Central memory CD8-positive, alpha-beta T cell (primary cell): Measurements from ENCODE around the gene ACBD4.

Source experiments
- ATAC-seq: fragments of 150-1000 bp; cut with Tn5 transposase; replicated peaks from 2 replicates; pipeline ENCODE4 v1.10.0; 2022; ENCODE audit warnings: mild to moderate bottlenecking, moderate FRiP score, moderate number of reproducible peaks; ENCODE audit not compliant: poor library complexity, severe bottlenecking; ENCODE audit errors: extremely low read depth
- DNase-seq, 2 donors: peaks; one replicate each; pipeline ENCODE4 v3.0.0; 2021; ENCODE audit warnings: low spot score in 2 of 2
- H3K27ac Mint-ChIP-seq: one replicate; pipeline ENCODE4 v1.8.0; 2022; ENCODE audit warnings: low read depth, mild to moderate bottlenecking, moderate library complexity, mixed read lengths
- H3K27me3 Mint-ChIP-seq: one replicate; pipeline ENCODE4 v1.8.0; 2022; ENCODE audit warnings: mixed read lengths
- H3K36me3 Mint-ChIP-seq: one replicate; pipeline ENCODE4 v1.8.0; 2022; ENCODE audit warnings: mild to moderate bottlenecking, moderate library complexity, mixed read lengths; ENCODE audit not compliant: insufficient read depth
- H3K4me1 Mint-ChIP-seq: one replicate; pipeline ENCODE4 v1.8.0; 2022; ENCODE audit warnings: mixed read lengths
- H3K4me3 Mint-ChIP-seq: one replicate; pipeline ENCODE4 v1.8.0; 2022; ENCODE audit warnings: mild to moderate bottlenecking, moderate library complexity, mixed read lengths
- H3K9me3 Mint-ChIP-seq: one replicate; pipeline ENCODE4 v1.8.0; 2022; ENCODE audit warnings: mixed read lengths

ACBD4 gene

GRCh38 chr17:45164734-45165269 is 29.3 kb downstream of the ACBD4 start:
- Mint-ChIP-seq H3K36me3 (peaks cover 14% of the 10 kb centered on the region), H3K27ac (no peak overlapping the region), H3K9me3 (no peaks in the 10 kb centered on the region), H3K4me1 (peaks cover 25% of the 10 kb centered on the region), H3K4me3 (no peak overlapping the region), H3K27me3 (no peaks in the 10 kb centered on the region)
- DNase-seq (no peak), ATAC-seq (no peak)

GRCh38 chr17:45168991-45169752 is 33.7 kb downstream of the ACBD4 start:
- Mint-ChIP-seq H3K4me1 (peaks cover 26% of the 10 kb centered on the region), H3K9me3 (no peaks in the 10 kb centered on the region), H3K27me3 (no peaks in the 10 kb centered on the region), H3K36me3 (peaks cover 2% of the 10 kb centered on the region), H3K27ac (no peak overlapping the region), H3K4me3 (no peak overlapping the region)
- DNase-seq (no peak), ATAC-seq (no peak)

GRCh38 chr17:45170280-45170930 is 34.9 kb downstream of the ACBD4 start:
- DNase-seq, result no peak
- H3K4me1 Mint-ChIP-seq, result peaks cover 21% of the 10 kb centered on the region
- H3K4me3 Mint-ChIP-seq, result no peak overlapping the region
- H3K27ac Mint-ChIP-seq, result peak overlapping the region; percentile 29
- H3K27me3 Mint-ChIP-seq, result no peaks in the 10 kb centered on the region
- peaks cover 2% of the 10 kb centered on the region for H3K36me3 Mint-ChIP-seq
- ATAC-seq, result peak; percentile 41
- no peaks in the 10 kb centered on the region for H3K9me3 Mint-ChIP-seq

- ATAC-seq (no peak), DNase-seq (no peak)
- no peaks in the 10 kb centered on the region for H3K9me3 Mint-ChIP-seq
- H3K27ac Mint-ChIP-seq, result peak overlapping the region; percentile 29
- peak overlapping the region; percentile 54 for H3K4me3 Mint-ChIP-seq
- H3K36me3 Mint-ChIP-seq, result peaks cover 2% of the 10 kb centered on the region
- H3K27me3 Mint-ChIP-seq, result no peaks in the 10 kb centered on the region
- peaks cover 20% of the 10 kb centered on the region for H3K4me1 Mint-ChIP-seq
These were observed 35.4 kb downstream of the ACBD4 start for GRCh38 chr17:45170931-45171337.

GRCh38 chr17:45171338-45172231 is 36.1 kb downstream of the ACBD4 start:
- DNase-seq (no peak), ATAC-seq (no peak)
- no peaks in the 10 kb centered on the region for H3K9me3 Mint-ChIP-seq
- H3K4me1 Mint-ChIP-seq, result peaks cover 20% of the 10 kb centered on the region
- no peaks in the 10 kb centered on the region for H3K27me3 Mint-ChIP-seq
- peak overlapping the region; percentile 54 for H3K4me3 Mint-ChIP-seq
- peak overlapping the region; percentile 29 for H3K27ac Mint-ChIP-seq
- peaks cover 2% of the 10 kb centered on the region for H3K36me3 Mint-ChIP-seq

GRCh38 chr17:45172232-45172540 is 36.7 kb downstream of the ACBD4 start:
- no peak for ATAC-seq

GRCh38 chr17:45172541-45173286 is 37.2 kb downstream of the ACBD4 start:
- H3K9me3 Mint-ChIP-seq, result no peaks in the 10 kb centered on the region
- H3K4me1 Mint-ChIP-seq, result peaks cover 20% of the 10 kb centered on the region
- H3K36me3 Mint-ChIP-seq, result peaks cover 2% of the 10 kb centered on the region
- H3K27me3 Mint-ChIP-seq, result no peaks in the 10 kb centered on the region
- DNase-seq, result no peak
- H3K27ac Mint-ChIP-seq, result peak overlapping the region; percentile 64
- peak; percentile 69 for ATAC-seq
- H3K4me3 Mint-ChIP-seq, result peak overlapping the region; percentile 71

More at GRCh38 chr17:45172232-45172540, 36.7 kb downstream of the ACBD4 start:
- Mint-ChIP-seq H3K36me3 (peaks cover 2% of the 10 kb centered on the region), H3K9me3 (no peaks in the 10 kb centered on the region), H3K4me3 (peak overlapping the region; percentile 71), H3K27me3 (no peaks in the 10 kb centered on the region), H3K4me1 (peaks cover 20% of the 10 kb centered on the region), H3K27ac (no peak overlapping the region)
- DNase-seq, result no peak

GRCh38 chr17:45175759-45176115 is 40.2 kb downstream of the ACBD4 start:
- H3K4me1 Mint-ChIP-seq, result peaks cover 17% of the 10 kb centered on the region
- H3K4me3 Mint-ChIP-seq, result no peak overlapping the region
- no peaks in the 10 kb centered on the region for H3K9me3 Mint-ChIP-seq
- H3K36me3 Mint-ChIP-seq, result peaks cover 2% of the 10 kb centered on the region
- no peaks in the 10 kb centered on the region for H3K27me3 Mint-ChIP-seq
- ATAC-seq (no peak), DNase-seq (no peak)
- H3K27ac Mint-ChIP-seq, result no peak overlapping the region

- H3K9me3 Mint-ChIP-seq, result no peaks in the 10 kb centered on the region
- peaks cover 2% of the 10 kb centered on the region for H3K36me3 Mint-ChIP-seq
- H3K27me3 Mint-ChIP-seq, result no peaks in the 10 kb centered on the region
- no peak for ATAC-seq
- H3K4me3 Mint-ChIP-seq, result no peak overlapping the region
- H3K4me1 Mint-ChIP-seq, result peaks cover 8% of the 10 kb centered on the region
- no peak for DNase-seq
- no peak overlapping the region for H3K27ac Mint-ChIP-seq
These were observed 42.1 kb downstream of the ACBD4 start for GRCh38 chr17:45177563-45177962.

- Mint-ChIP-seq H3K27me3 (no peaks in the 10 kb centered on the region), H3K4me1 (no peaks in the 10 kb centered on the region), H3K27ac (no peak overlapping the region), H3K4me3 (no peak overlapping the region), H3K36me3 (no peaks in the 10 kb centered on the region), H3K9me3 (no peaks in the 10 kb centered on the region)
- ATAC-seq, result no peak
- no peak for DNase-seq
These were observed 48.7 kb downstream of the ACBD4 start for GRCh38 chr17:45184144-45184543.

GRCh38 chr17:45186801-45187354 is 51.4 kb downstream of the ACBD4 start:
- ATAC-seq, result no peak
- Mint-ChIP-seq H3K4me3 (no peak overlapping the region), H3K27me3 (no peaks in the 10 kb centered on the region), H3K27ac (no peak overlapping the region), H3K9me3 (no peaks in the 10 kb centered on the region), H3K4me1 (no peaks in the 10 kb centered on the region), H3K36me3 (no peaks in the 10 kb centered on the region)
- no peak for DNase-seq

GRCh38 chr17:45189009-45189408 is 53.5 kb downstream of the ACBD4 start:
- no peak for DNase-seq
- Mint-ChIP-seq H3K36me3 (no peaks in the 10 kb centered on the region), H3K27me3 (no peaks in the 10 kb centered on the region), H3K27ac (no peak overlapping the region), H3K4me3 (no peak overlapping the region), H3K4me1 (no peaks in the 10 kb centered on the region), H3K9me3 (no peaks in the 10 kb centered on the region)
- ATAC-seq, result no peak
